ENCODE data around the gene RBMS2.
"Not testable (repeated sequence)": the region's sequence is repeated elsewhere in the genome, so short reads cannot be mapped to it uniquely, and the experiment has no call there.

The RBMS2 gene

DNA sequence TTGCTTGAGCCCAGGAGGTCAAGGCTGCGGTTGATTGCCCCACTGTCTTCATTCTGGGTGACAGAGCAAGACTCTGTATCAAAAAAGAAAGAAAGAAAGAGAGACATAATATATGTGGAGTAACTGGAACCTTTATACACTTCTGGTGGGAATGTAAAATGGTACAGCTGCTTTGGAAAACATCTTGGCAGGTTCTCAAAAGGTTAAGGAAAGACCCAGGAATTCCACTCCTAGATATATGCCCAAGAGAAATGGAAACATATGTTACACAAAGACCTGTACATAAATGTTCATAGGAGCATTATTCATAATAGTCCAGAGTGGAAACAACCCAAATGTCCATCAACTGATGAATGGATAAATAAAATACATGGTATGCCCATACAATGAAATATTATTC lies 7.2 kb downstream of the RBMS2 start:
- DNase-seq, result no peak
- H3K36me3 Mint-ChIP-seq, result no peaks in the 10 kb centered on the region
- no peaks in the 10 kb centered on the region for H3K4me1 Mint-ChIP-seq
- CTCF ChIA-PET, result no interaction called here
- no peaks in the 10 kb centered on the region for H3K9me3 Mint-ChIP-seq
- H3K27me3 Mint-ChIP-seq, result no peaks in the 10 kb centered on the region
- no peak overlapping the region for H3K4me3 Mint-ChIP-seq
- no peak overlapping the region for H3K27ac Mint-ChIP-seq

DNA sequence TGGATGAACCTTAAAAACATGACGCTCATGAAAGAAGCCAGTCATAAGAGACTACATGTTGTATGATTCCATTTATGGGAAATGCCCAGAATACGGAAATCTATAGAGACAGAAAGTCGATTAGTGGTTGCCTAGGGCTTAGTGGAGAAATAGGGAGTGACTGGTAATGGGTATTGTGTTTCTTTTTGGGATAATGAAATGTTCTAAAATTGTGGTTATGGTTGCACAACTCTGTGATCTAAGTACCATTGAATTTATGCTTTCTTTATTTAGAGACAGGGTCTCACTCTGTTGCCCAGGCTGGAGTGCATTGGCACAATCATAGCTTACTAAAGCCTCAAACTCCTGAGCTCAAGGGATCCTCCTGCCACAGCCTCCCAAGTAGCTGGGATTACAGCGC lies 8.0 kb downstream of the RBMS2 start:
- H3K36me3 Mint-ChIP-seq, result no peaks in the 10 kb centered on the region
- H3K27me3 Mint-ChIP-seq, result peaks cover under 1% of the 10 kb centered on the region
- CTCF ChIA-PET, result interaction anchor here (1.3 kb wide), 1 partner anchor 64 kb away, joined by 4 read pairs; no protein-coding TSS in a partner anchor
- no peaks in the 10 kb centered on the region for H3K4me1 Mint-ChIP-seq
- DNase-seq, result no peak
- no peaks in the 10 kb centered on the region for H3K9me3 Mint-ChIP-seq
- no peak overlapping the region for H3K27ac Mint-ChIP-seq
- no peak overlapping the region for H3K4me3 Mint-ChIP-seq

DNA sequence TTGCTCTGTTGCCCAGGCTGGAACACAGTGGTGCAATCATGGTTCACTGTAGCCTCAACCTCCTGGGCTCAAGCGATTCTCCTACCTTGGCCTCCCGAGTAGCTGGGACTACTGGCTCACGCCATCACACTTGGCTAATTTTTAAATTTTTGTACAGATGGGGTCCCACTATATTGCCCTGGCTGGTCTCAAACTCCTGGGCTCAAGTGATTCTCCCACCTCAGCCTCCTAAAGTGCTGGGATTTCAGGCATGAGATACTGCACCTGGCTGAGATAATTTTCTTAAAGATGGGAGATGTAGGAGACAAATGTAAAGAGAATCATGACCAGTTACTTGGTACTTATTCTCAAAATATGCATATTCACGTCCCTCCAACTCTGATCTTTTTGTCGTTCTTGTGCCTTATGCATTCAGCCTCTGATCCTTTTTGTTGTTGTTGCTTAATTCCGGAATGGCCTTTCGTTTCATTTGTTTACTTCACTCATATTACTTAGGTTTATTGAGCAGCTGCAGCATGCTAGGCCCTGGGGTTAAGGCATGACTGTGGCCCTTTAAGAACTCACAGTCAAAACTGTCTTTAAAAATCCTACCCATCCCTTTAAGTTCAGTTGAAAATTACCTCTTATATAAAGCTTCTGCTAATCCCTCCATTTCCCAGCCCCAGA lies 8.9 kb downstream of the RBMS2 start:
- Mint-ChIP-seq H3K27ac (no peak overlapping the region), H3K36me3 (no peaks in the 10 kb centered on the region), H3K4me3 (no peak overlapping the region), H3K27me3 (peaks cover 5% of the 10 kb centered on the region), H3K4me1 (no peaks in the 10 kb centered on the region), H3K9me3 (no peaks in the 10 kb centered on the region)
- CTCF ChIA-PET, result interaction anchor here (1.3 kb wide), 1 partner anchor 63 kb away, joined by 4 read pairs; no protein-coding TSS in a partner anchor
- DNase-seq, result no peak

DNA sequence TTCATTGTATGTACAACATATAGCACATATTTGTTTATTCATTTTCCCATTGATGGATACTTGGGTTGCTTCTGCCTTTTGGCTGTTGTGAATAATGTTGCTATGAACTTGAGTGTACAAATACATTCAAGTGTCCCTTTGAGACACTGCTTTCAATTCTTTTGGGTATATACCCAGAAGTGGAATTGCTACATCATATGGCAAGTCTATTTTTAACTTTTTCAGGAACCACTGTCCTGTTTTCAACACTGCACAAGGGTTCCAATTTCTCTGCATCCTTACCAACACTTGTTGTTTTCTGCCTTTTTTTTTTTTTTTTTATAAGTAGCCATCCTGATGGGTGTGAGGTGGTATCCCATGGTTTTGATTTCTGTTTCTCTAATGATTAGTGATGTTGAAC lies 15.9 kb downstream of the RBMS2 start:
- no peak for DNase-seq
- no peaks in the 10 kb centered on the region for H3K36me3 Mint-ChIP-seq
- H3K9me3 Mint-ChIP-seq, result no peaks in the 10 kb centered on the region
- no peaks in the 10 kb centered on the region for H3K4me1 Mint-ChIP-seq
- H3K4me3 Mint-ChIP-seq, result no peak overlapping the region
- CTCF ChIA-PET, result no interaction called here
- H3K27ac Mint-ChIP-seq, result no peak overlapping the region
- peaks cover 9% of the 10 kb centered on the region for H3K27me3 Mint-ChIP-seq

DNA sequence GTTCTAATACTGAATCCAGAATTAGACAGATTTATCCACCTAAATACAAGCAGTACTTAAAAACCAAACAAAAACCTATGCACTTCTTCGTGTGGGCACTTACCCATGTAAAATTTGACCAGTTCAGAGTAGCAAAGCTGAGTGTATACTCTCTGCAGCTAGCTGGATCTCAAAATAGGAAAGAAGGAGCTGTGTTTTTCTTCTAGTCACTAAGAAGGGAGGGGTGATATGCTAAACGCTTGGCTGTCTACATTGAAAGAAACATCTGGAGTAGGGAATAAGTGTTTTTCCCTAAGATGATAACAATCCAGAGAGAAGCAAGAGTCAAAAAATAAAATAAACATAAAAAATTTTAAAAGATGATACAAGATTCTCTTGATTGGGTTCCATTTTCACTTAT lies 20.0 kb downstream of the RBMS2 start:
- no peaks in the 10 kb centered on the region for H3K9me3 Mint-ChIP-seq
- H3K4me3 Mint-ChIP-seq, result no peak overlapping the region
- no peaks in the 10 kb centered on the region for H3K36me3 Mint-ChIP-seq
- H3K4me1 Mint-ChIP-seq, result no peaks in the 10 kb centered on the region
- H3K27me3 Mint-ChIP-seq, result no peaks in the 10 kb centered on the region
- no peak for DNase-seq
- CTCF ChIA-PET, result no interaction called here
- H3K27ac Mint-ChIP-seq, result no peak overlapping the region

DNA sequence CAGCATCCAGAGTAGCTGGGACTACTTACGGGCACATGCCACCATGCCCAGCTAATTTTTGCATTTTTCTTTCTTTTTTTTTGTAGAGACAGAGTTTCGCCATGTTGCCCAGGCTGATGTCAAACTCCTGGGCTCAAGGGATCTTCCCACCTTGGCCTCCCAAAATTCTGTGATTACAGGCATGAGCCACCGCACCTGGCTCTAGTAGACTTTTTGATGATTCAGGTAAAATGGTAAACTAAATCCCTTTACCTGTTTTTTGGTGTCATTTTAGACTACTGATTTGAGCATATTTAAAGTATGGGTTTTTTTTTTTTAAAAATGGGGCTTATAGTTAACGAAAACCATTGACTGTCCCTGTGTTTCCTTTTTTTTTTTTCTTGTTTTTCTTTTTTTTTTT lies 20.5 kb downstream of the RBMS2 start:
- Mint-ChIP-seq H3K9me3 (no peaks in the 10 kb centered on the region), H3K27ac (no peak overlapping the region), H3K27me3 (no peaks in the 10 kb centered on the region), H3K4me3 (no peak overlapping the region), H3K4me1 (no peaks in the 10 kb centered on the region), H3K36me3 (no peaks in the 10 kb centered on the region)
- DNase-seq, result no peak
- CTCF ChIA-PET, result no interaction called here

DNA sequence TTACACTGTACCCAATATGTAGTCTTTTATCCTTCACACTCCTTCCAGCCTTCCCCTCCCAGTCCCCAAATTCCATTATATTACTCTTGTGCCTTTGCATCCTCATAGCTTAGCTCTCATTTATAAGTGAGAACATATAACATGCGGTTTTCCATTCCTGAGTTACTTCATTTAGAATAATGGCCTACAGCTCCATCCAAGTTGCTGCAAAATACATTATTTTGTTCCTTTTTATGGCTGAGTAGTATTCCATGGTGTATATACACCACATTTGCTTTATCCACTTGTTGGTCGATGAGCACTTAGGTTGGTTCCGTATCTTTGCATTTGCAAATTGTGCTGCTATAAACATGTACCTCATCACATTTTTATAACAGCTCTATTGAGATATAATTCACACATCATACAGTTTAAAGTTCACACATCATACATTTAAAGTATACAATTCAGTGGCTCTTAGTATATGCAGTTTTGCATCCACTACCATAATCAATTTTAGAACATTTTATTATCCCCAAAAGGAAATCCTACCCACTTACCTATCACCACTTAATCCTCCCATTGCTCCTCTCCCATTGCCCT lies 23.5 kb downstream of the RBMS2 start:
- Mint-ChIP-seq H3K4me3 (no peak overlapping the region), H3K4me1 (no peaks in the 10 kb centered on the region), H3K27me3 (no peaks in the 10 kb centered on the region), H3K36me3 (no peaks in the 10 kb centered on the region), H3K9me3 (no peaks in the 10 kb centered on the region), H3K27ac (no peak overlapping the region)
- CTCF ChIA-PET, result no interaction called here
- DNase-seq, result no peak

DNA sequence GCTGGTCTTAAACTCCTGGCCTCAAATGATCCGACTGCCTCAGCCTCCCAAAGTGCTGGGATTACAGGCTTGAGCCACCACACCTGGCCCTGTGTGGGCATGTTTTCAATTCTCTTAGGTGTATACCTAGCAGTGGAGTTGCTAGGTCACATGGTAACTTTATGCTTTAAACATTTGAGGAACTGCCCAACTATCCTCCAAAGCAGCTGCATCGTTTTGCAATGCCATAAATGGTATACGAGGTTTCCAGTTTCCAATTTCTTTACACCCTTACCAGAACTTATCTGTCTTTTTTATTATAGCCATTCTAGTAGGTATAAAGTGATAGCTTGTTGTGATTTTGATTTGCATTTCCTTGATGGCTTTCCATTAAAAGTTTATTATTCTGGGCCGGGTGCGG lies 25.1 kb downstream of the RBMS2 start:
- no peak overlapping the region for H3K27ac Mint-ChIP-seq
- H3K4me3 Mint-ChIP-seq, result no peak overlapping the region
- CTCF ChIA-PET, result no interaction called here

DNA sequence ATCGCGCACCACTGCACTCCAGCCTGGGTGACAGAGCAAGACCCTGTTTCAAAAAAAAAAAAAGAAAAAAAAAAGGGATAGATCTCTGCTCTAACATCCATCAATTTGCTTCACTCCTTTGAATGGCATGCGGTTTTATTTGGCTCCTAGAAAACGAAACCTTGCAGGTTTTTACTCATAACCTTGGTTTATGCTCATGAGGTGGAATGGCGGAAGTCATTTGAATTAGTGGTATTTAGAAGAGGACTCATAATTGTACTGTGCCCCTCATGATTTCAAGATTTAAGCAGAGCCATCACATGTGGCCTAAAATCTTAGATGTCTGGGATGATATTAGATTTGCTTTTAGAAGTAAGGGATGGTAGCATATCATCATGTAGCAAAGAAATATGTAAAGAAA lies 29.4 kb downstream of the RBMS2 start:
- Mint-ChIP-seq H3K9me3 (no peaks in the 10 kb centered on the region), H3K27ac (no peak overlapping the region), H3K27me3 (no peaks in the 10 kb centered on the region), H3K4me3 (no peak overlapping the region), H3K4me1 (no peaks in the 10 kb centered on the region), H3K36me3 (no peaks in the 10 kb centered on the region)
- CTCF ChIA-PET, result no interaction called here
- DNase-seq, result no peak

More for the DNA sequence above, 25.1 kb downstream of the RBMS2 start:
- Mint-ChIP-seq H3K36me3 (no peaks in the 10 kb centered on the region), H3K4me1 (no peaks in the 10 kb centered on the region), H3K27me3 (no peaks in the 10 kb centered on the region), H3K9me3 (no peaks in the 10 kb centered on the region)
- no peak for DNase-seq

DNA sequence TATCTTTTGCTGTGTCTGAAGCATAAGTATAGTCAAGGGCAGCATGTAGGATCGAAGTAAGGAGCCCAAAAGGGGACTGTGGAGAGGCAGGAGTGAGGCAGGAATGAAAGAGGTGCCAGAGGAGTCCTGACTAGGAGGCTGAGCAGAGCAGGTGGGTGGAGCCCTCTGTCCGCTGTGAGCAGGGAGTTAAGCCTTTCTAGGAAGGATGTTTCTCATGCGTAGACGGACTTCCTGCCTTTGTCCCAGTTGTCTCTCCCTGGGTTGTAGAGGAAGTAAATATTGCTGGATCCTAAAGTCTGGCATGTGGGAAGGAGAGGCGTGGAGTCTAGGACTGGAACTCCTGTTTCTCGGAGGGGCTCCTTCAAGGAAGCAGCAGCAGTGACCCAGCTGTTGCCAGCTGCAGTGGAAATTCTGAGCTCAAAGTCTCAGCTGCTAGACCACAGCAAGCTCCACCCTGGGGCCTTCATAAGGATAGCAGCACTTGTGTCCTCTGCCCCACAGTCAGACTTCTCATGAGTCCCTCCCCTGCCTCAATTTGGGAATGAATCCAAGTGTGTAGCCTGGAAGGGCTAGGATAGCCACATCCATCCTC lies 44.0 kb downstream of the RBMS2 start:
- CTCF ChIA-PET, result interaction anchor here (0.6 to 1.2 kb wide), 2 partner anchors 9 to 52 kb away, joined by 3 to 6 read pairs; no protein-coding TSS in a partner anchor
- H3K9me3 Mint-ChIP-seq, result no peaks in the 10 kb centered on the region
- H3K27me3 Mint-ChIP-seq, result peaks cover 9% of the 10 kb centered on the region
- H3K36me3 Mint-ChIP-seq, result no peaks in the 10 kb centered on the region
- peak overlapping the region; percentile 53 for H3K27ac Mint-ChIP-seq
- peak overlapping the region; percentile 6 for H3K4me3 Mint-ChIP-seq
- peak; percentile 46 for DNase-seq
- H3K4me1 Mint-ChIP-seq, result peaks cover 28% of the 10 kb centered on the region

DNA sequence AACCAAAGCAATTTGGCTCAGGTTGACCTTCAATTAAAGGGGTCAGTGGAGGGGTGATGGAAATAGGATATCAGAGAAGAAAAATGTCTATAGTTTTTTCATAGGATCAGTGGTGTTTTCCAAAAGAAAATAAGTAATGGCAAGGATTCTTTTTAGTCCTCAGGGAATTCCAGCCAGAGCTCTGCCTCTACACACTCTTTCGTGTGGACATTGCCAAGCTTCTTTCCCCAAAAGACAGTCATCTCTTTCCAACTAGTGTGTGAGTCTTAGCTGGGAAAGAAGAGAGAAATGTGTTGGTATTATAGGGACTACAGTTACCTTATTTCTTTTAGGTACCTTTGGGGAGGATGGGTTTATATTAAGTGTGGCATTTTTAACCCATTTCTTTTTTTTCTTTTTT lies 46.5 kb downstream of the RBMS2 start:
- H3K4me1 Mint-ChIP-seq, result peaks cover 36% of the 10 kb centered on the region
- no peaks in the 10 kb centered on the region for H3K36me3 Mint-ChIP-seq
- CTCF ChIA-PET, result interaction anchor here (1.3 to 2.1 kb wide), 3 partner anchors 11 to 68 kb away, joined by 3 to 6 read pairs (median 4); no protein-coding TSS in a partner anchor
- peaks cover 12% of the 10 kb centered on the region for H3K27me3 Mint-ChIP-seq
- DNase-seq, result no peak
- H3K9me3 Mint-ChIP-seq, result no peaks in the 10 kb centered on the region
- H3K4me3 Mint-ChIP-seq, result no peak overlapping the region
- no peak overlapping the region for H3K27ac Mint-ChIP-seq

DNA sequence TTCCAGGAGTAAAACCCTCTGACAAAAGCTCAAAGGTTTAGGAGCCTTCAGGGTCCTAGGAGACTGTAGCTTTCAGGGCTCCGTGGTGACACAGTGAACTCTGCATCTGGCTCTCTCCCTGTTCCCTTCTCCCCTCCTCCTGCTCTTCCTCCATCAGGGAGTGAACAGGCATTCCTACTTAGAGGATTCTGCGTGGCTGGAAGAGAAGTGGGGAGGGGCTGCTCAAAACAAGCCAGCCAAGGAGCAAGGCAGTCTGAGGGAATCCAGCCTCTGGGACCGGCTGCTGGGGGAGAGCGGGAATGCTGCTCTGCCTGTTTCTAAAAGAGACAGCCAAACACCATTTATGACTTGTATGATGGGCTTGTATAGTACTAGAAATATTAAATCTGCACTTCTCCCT lies 49.5 kb downstream of the RBMS2 start:
- Mint-ChIP-seq H3K27ac (no peak overlapping the region), H3K36me3 (no peaks in the 10 kb centered on the region), H3K27me3 (peaks cover 8% of the 10 kb centered on the region), H3K9me3 (no peaks in the 10 kb centered on the region), H3K4me3 (no peak overlapping the region), H3K4me1 (peaks cover 26% of the 10 kb centered on the region)
- CTCF ChIA-PET, result interaction anchor here (1.1 to 1.8 kb wide), 4 partner anchors 10 to 57 kb away, joined by 3 to 6 read pairs (median 4); no protein-coding TSS in a partner anchor
- no peak for DNase-seq

DNA sequence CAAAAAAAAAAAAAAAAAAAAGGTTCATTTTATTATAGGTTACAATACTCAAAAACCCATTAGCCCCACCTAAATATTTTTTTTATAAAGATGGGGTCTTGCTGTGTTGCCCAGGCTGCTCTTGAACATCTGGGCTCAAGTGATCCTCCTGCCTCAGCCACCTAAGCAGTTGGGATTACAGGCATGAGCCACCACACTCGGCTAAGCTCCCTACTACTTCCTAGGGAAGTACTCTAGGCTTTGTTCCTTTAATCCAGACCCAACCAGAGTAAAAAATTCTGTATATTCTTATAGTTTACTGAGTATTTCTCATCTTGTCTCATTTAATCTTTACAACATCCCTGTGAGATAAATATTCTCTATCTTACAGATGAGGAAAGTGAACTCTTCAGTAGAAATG lies 50.7 kb downstream of the RBMS2 start:
- H3K4me1 Mint-ChIP-seq, result peaks cover 23% of the 10 kb centered on the region
- no peak overlapping the region for H3K27ac Mint-ChIP-seq
- H3K9me3 Mint-ChIP-seq, result no peaks in the 10 kb centered on the region
- CTCF ChIA-PET, result interaction anchor here (0.9 to 7.9 kb wide), 2 partner anchors 51 to 59 kb away, joined by 3 to 66 read pairs; partner anchors contain the start of gene RBMS2
- peaks cover 5% of the 10 kb centered on the region for H3K27me3 Mint-ChIP-seq
- no peaks in the 10 kb centered on the region for H3K36me3 Mint-ChIP-seq
- H3K4me3 Mint-ChIP-seq, result no peak overlapping the region
- no peak for DNase-seq

DNA sequence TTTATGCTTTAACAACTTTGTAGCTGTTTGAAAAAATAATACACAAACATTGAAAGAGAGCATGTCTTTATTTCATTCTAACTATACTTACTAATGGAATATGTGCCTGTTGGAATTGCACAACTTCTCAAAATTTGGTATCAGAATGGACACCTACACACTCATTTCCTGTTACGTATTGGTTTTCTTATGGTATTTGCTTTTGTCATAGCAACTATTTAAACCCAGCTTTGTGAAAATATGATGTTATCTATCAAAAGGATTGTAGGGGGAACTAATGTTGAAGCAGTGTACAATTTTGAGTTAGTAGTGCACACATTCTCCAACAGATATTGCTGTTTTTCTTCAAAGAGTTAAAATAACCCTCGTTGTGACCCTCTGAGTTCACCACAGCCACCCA lies 52.6 kb downstream of the RBMS2 start:
- DNase-seq, result no peak
- H3K9me3 Mint-ChIP-seq, result no peaks in the 10 kb centered on the region
- H3K27ac Mint-ChIP-seq, result no peak overlapping the region
- no peak overlapping the region for H3K4me3 Mint-ChIP-seq
- H3K27me3 Mint-ChIP-seq, result peaks cover 3% of the 10 kb centered on the region
- no peaks in the 10 kb centered on the region for H3K36me3 Mint-ChIP-seq
- CTCF ChIA-PET, result interaction anchor here (0.6 to 7.9 kb wide), 8 partner anchors 9 to 68 kb away, joined by 3 to 66 read pairs (median 4); partner anchors contain the start of gene RBMS2
- H3K4me1 Mint-ChIP-seq, result peaks cover 19% of the 10 kb centered on the region

DNA sequence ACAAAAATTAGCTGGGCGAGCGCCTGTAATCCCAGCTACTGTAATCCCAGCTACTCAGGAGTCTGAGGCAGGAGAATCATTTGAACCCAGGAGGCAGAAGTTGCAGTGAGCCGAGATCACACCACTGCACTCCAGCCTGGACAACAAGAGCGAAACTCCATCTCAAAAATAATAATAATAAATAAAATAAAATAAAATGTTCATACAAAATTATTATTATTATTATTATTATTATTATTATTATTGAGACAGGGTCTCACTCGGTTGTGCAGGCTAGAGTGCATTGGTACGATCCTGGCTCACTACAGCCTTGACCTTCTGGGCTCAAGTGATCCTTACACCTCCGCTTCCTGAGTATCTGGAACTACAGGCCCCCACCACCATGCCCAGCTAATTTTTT lies 55.6 kb downstream of the RBMS2 start:
- H3K4me3 Mint-ChIP-seq, H3K36me3 Mint-ChIP-seq, H3K27ac Mint-ChIP-seq, H3K27me3 Mint-ChIP-seq, H3K9me3 Mint-ChIP-seq, DNase-seq: not testable (repeated sequence)
- H3K4me1 Mint-ChIP-seq, result peaks cover 17% of the 10 kb centered on the region
- CTCF ChIA-PET, result interaction anchor here (1.1 to 7.9 kb wide), 4 partner anchors 14 to 81 kb away, joined by 3 to 66 read pairs (median 12); no protein-coding TSS in a partner anchor

All from activated naive CD4-positive, alpha-beta T cell treated with anti-CD3 and anti-CD28 coated beads, Interleukin-2, amount 10 ng/mL, durations not matched to agents 7 days and 5 days (primary cell).